Right lobe of liver (tissue), 4 donors: ENCODE results near the gene SEMG1.

ENCODE experiments used
- CTCF ChIP-seq, 4 donors: fragments of 200-600 bp in 3 of 4; fragments of 450-650 bp in 1 of 4; IDR thresholded peaks; one replicate each; pipeline versions ENCODE4 v1.5.1 to v1.8.0; 2016 to 2022; ENCODE audit warnings: antibody characterized with exemption in 4 of 4, mild to moderate bottlenecking in 2 of 4
- POLR2A ChIP-seq: fragments of 450-650 bp; IDR thresholded peaks from one replicate; pipeline ENCODE4 v1.6.1; 2017; ENCODE audit warnings: antibody characterized with exemption, mild to moderate bottlenecking
- donor health status: DM: no; HTN: no; CAD: no.
- donor health status: DM: no; HTN: no; CAD: no.
- donor health status: DM: no; HTN: yes; CAD: no.

- TF ChIP-seq POLR2A (no peak), CTCF (IDR thresholded peaks at IDR 0.05) (no peak)
Observed at GRCh38 chr20:45179166-45179565, 27.7 kb upstream of the SEMG1 start.
